ENCODE data around the gene CDHR3. TPM values are rescaled to one million over a fixed set of nuclear protein-coding genes. Genes with fewer than 3 reads are reported as not detected.
"Not testable (repeated sequence)": the region's sequence is repeated elsewhere in the genome, so short reads cannot be mapped to it uniquely, and the experiment has no call there.

CDHR3 gene
- total and polyA plus RNA-seq, 3 donors from 2014 or later = 3.8 to 8.5 (median 7.5) TPM

DNA sequence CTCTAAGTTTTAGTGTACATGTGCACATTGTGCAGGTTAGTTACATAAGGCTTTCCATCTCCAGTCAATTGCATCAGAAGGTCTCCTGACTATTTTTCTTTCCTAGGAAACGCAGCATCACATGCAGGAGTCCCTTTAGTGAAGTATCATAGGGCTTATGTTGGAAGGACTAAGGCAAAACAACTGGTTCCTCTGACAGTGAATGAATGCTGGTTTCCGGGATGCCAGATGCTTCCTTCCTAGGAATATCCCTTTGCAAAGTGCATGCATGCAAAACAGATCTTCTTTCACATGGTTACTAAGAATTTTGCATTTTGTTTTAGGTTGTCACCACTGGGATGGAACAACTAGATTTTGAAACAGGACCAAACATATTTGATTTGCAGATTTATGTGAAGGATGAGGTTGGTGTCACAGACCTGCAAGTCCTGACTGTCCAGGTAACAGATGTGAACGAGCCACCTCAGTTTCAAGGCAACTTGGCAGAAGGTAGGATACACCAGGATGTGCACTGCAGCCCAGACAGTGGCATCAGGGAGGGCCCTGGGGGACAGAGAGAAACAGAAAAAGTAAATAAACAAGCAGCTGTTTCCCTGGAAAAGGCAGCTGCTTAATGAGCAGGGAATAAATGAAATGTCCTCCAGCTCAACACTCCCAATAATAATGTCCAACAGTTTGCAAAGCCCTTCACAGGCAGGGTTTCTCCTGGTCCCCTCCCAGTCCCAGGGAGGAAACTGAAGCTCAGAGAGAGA lies 17.8 kb downstream of the CDHR3 start:
- no peaks in the 10 kb centered on the region for H3K36me3 ChIP-seq (ENCODE audit: low read depth, missing control alignments)
- no peaks in the 10 kb centered on the region for H3K27me3 ChIP-seq
- H3K4me1 ChIP-seq = peaks cover 28% of the 10 kb centered on the region
- intact Hi-C loops (cut with DNase I; ENCODE audit: low total_unique reads) = no loop called here
- no peak for DNase-seq
- 67 to 70% methylated on average over 3 of the region's 3 CpGs for WGBS, 2 donors
- no peak overlapping the region for H3K4me3 ChIP-seq
- no peak overlapping the region for H3K27ac ChIP-seq
- TF ChIP-seq, protein P1, sequence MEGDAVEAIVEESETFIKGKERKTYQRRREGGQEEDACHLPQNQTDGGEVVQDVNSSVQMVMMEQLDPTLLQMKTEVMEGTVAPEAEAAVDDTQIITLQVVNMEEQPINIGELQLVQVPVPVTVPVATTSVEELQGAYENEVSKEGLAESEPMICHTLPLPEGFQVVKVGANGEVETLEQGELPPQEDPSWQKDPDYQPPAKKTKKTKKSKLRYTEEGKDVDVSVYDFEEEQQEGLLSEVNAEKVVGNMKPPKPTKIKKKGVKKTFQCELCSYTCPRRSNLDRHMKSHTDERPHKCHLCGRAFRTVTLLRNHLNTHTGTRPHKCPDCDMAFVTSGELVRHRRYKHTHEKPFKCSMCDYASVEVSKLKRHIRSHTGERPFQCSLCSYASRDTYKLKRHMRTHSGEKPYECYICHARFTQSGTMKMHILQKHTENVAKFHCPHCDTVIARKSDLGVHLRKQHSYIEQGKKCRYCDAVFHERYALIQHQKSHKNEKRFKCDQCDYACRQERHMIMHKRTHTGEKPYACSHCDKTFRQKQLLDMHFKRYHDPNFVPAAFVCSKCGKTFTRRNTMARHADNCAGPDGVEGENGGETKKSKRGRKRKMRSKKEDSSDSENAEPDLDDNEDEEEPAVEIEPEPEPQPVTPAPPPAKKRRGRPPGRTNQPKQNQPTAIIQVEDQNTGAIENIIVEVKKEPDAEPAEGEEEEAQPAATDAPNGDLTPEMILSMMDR (IDR thresholded peaks at IDR 0.05) = no peak
- TF ChIP-seq POLR2A (IDR thresholded peaks at IDR 0.05) = no peak
- H3K9me3 ChIP-seq = no peaks in the 10 kb centered on the region

DNA sequence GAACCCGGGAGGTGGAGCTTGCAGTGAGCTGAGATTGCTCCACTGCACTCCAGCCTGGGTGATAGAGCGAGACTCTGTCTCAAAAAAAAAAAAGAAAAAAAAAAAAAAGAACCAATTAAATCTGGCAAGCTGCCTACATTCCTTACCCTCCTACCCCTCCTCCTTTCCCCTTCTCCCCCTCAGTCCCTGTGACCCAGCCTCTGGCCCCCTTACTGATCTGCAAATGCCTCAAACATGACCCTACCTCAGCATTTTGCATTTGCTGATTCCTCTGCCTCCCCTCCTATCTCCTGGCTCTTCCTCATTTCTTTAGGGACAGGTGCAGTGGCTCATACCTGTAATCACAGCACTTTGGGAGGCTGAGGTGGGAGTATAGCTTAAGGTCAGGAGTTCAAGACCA lies 19.3 kb downstream of the CDHR3 start:
- intact Hi-C loops (cut with DNase I; ENCODE audit: low total_unique reads) = no loop called here
- Histone ChIP-seq H3K4me3 (no peak overlapping the region), H3K9me3 (no peaks in the 10 kb centered on the region), H3K27me3 (no peaks in the 10 kb centered on the region), H3K4me1 (peaks cover 25% of the 10 kb centered on the region), H3K27ac (no peak overlapping the region), H3K36me3 (ENCODE audit: low read depth, missing control alignments) (no peaks in the 10 kb centered on the region)
- no peak for TF ChIP-seq POLR2A (IDR thresholded peaks at IDR 0.05)
- TF ChIP-seq, protein P1 (IDR thresholded peaks at IDR 0.05) = no peak
- DNase-seq = no peak
- 60 to 89% methylated on average over 2 of the region's 2 CpGs for WGBS, 2 donors

DNA sequence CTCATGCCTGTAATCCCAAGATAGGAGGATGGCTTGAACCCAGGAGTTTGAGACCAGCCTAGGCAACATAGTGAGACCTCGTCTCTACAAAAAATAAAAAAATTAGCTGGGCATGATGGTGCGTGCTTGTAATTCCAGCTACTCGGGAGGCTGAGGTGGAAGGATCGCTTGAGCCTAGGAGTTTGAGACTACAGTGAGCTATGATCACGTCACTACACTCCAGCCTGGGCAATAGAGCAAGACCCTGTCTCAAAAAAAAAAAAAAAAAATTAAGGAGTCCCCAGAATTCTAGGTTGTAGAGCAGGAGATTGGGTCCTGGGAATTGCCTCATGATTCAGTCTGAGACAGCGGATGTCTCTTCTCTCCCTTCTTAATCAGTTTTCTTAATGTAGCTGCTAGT lies 21.7 kb downstream of the CDHR3 start:
- 92 to 95% methylated on average over 6 of the region's 6 CpGs for WGBS, 2 donors
- DNase-seq; H3K36me3 ChIP-seq (ENCODE audit: low read depth, missing control alignments); H3K9me3 ChIP-seq; H3K4me3 ChIP-seq; H3K27ac ChIP-seq; H3K27me3 ChIP-seq; intact Hi-C loops (cut with DNase I; ENCODE audit: low total_unique reads); H3K4me1 ChIP-seq: not testable (repeated sequence)

DNA sequence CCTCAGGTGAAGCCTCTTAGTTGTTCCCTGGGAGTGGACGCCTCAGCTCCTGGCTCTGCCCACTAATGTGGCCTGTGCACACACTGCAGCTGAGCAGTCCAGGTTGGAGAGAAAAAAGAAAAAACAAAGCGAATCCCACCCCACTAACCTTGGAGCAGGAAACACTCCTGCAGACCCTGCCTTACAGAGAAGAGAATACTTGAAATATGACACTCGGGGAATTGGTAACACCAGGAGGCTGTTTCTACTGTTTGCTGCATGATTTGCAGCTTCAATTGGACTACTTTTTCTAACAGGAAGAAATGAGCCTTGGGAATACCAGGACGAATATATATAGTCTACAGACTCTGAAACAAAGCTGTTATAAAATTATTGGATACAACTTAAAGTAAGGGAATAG lies 22.2 kb downstream of the CDHR3 start:
- intact Hi-C loops (cut with DNase I; ENCODE audit: low total_unique reads) = no loop called here
- Histone ChIP-seq H3K9me3 (no peaks in the 10 kb centered on the region), H3K27ac (no peak overlapping the region), H3K27me3 (no peaks in the 10 kb centered on the region), H3K4me3 (no peak overlapping the region), H3K4me1 (peaks cover 12% of the 10 kb centered on the region), H3K36me3 (ENCODE audit: low read depth, missing control alignments) (no peaks in the 10 kb centered on the region)
- 59 to 70% methylated on average over 4 of the region's 4 CpGs for WGBS, 2 donors
- TF ChIP-seq, protein P1 (IDR thresholded peaks at IDR 0.05) = no peak
- TF ChIP-seq POLR2A (IDR thresholded peaks at IDR 0.05) = no peak
- DNase-seq = no peak

DNA sequence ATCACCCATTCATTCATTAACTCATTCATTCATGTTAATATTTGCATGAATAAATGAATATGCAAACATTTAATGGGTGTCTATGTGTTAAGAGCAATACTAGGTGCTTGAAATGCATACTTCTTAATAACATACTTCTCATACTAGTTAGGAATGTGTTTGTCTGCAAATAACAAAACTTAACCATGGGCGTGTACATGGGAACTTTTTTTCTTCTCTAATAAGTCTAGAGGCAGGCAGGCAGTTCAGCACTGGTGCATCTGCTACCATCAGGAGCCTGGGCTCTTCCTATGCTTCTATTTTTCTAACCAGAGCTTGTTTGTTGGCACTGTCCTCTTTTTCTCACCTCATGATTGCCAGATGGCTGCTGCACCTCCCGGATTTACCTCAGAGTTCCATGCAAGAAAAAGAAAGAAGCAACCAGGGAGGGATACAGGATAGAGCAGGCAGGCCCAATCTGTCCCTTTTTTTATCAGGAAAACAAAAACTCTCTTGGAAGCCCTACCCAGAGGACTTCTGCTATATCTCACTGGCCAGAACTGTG lies 22.7 kb downstream of the CDHR3 start:
- intact Hi-C loops (cut with DNase I; ENCODE audit: low total_unique reads) = no loop called here
- Histone ChIP-seq H3K4me3 (no peak overlapping the region), H3K27ac (no peak overlapping the region), H3K4me1 (peaks cover 16% of the 10 kb centered on the region), H3K9me3 (no peaks in the 10 kb centered on the region), H3K36me3 (ENCODE audit: low read depth, missing control alignments) (no peaks in the 10 kb centered on the region), H3K27me3 (no peaks in the 10 kb centered on the region)
- TF ChIP-seq, protein P1 (IDR thresholded peaks at IDR 0.05) = no peak
- no peak for TF ChIP-seq POLR2A (IDR thresholded peaks at IDR 0.05)
- WGBS, 2 donors = 63 to 81% methylated on average over 2 of the region's 2 CpGs
- DNase-seq = no peak
